ENCODE data around the gene PCID2.
"Not testable (repeated sequence)": the region's sequence is repeated elsewhere in the genome, so short reads cannot be mapped to it uniquely, and the experiment has no call there.

PCID2 gene

GRCh38 chr13:113166266-113166665, 42.2 kb downstream of the PCID2 start:
- no peak for DNase-seq (ENCODE audit: low spot score)

DNA sequence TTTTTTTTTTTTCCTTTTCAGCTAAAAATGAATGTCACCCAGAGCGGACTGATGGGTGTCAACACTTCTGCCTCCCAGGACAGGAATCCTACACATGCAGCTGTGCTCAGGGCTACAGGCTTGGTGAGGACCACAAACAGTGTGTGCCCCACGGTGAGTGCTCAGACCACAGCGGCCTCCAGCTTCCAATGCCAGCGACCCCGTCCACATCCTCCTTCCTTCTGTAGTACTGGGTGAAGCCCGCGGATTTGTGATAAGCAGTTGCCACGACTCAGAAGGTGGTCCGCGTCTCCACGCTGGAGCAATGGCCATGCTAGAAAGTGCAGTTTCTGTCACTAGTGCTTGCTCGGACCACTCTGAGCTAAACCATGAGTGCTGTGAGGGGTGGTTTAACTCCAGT, 44.0 kb downstream of the PCID2 start:
- no peak for DNase-seq (ENCODE audit: low spot score)

DNA sequence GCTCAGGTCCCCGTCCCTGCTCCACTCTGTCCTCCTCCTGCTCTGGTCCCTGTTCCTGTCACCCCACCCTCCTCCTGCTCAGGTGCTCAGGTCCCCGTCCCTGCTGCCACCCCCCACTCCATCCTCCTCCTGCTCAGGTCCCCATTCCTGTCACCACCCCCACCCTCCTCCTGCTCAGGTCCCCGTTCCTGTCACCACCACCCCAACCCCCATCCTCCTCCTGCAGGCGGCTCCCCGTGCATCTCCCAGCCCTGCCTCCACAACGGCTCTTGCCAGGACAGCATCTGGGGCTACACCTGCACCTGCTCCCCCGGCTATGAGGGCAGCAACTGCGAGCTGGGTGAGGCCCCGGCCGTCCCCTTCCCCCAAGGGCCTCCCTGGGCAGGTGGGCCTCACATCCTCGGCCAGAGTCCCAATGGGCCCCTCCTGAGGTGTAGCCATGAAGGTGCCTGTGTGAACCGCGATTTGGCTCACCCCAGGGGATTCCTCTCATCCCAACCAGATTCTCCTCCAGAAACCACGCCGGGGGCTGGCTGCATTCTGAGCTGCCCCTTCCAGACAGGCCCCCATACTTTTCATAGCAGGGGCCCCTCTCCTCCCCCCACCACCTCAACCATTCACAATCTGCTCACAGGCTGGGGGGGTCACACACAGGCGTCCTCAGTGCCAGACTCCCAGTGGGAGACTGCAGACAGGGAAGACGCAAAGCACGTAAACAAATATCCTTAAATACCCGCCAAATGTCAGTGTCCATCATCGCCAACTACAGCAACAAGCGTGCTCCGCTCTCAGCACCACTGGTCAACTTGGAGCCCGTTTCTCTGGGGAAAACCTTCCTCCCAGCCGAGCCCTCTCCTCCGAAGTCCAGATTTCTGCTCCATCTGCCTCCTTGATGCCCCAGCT, 45.4 kb downstream of the PCID2 start:
- DNase-seq (ENCODE audit: low spot score): no peak

- not testable (repeated sequence) for DNase-seq (ENCODE audit: low spot score)
Measured at GRCh38 chr13:113161975-113162374, 46.5 kb downstream of the PCID2 start.

GRCh38 chr13:113161433-113161832, 47.0 kb downstream of the PCID2 start:
- no peak for DNase-seq (ENCODE audit: low spot score)

DNA sequence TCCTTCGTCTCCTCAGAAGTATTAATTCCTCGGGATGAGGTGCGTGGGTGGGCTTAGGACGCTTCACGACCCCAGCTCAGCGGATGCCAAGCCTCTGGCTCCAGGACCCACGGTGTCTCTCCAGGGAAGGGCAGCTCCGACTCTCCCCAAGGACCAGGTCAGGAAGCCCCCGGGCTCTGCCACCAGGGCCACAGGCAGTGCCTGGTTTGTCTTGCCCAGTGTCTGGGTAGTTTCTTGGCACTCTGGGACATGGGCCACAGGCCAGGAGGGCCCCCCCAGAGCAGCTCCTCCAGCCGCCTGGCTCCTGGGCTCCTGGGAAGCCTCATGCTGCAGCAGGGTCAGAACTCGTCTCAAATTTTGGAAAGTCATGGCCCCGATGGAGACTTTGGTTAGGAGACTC, 47.5 kb downstream of the PCID2 start:
- no peak for DNase-seq (ENCODE audit: low spot score)

GRCh38 chr13:113159701-113160100, 48.8 kb downstream of the PCID2 start:
- no peak for DNase-seq (ENCODE audit: low spot score)

DNA sequence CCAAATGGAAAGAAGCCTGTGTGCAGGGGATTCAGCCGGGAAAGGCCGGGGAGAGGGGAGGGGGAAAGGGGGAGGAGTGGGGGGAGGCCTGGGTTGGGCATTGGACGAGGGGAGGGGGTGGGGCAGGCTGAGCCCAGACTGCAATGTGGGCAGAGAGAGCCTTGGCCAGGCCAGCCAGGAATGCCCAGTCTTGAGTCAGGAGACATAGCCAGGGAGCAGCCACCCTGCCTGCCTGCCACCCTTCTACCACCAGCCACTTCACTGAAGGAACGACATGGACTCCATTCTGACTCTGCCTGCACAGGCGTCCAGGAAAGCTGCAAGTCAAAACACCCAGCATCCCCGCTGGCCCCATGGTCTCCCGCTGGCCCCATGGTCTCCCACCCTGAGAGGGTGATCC, 49.5 kb downstream of the PCID2 start:
- DNase-seq (ENCODE audit: low spot score): no peak

DNA sequence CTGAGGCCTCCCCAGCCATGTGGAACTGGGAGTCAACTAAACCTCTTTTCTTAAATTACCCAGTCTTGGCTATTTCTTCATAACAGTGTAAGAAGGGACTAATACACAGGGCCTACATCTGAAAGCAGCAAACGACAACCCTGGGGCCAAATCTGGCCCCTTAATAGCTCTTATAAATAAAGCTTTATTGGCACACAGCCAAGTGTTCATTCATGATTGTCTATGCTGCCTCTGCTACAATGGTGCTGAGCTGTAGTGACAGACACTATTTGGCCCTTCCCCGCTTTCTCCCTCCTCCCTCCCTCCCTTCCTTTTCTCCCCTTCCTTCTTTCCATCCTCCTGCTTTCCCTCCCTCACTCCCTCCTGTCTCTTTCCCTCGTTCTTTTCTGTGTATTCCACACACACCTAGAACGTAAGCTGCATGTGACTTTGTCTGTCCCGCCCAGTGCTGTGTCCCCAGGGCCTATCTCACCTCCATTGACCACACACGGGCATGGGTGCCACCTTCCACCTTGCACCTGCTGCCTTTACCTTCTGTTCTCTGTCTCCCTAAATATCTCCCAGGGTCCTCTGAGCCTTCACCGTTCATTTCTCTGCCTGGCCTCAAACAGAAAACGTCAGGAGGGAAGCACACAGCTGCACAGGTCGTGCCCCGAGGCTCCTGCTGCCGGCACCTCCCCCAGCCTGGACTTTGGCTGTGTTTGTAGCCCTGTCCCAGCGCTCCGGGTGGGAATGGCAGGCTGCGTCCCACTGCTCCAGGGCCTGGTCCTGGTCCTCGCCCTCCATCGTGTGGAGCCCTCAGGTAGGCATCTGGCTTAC, 50.3 kb downstream of the PCID2 start, which contains the start of gene PROZ:
PROZ (plus strand) TSS at position 720 of the 819 bp plus-strand sequence; CDS start at position 733, 13 bp downstream.
- no peak for DNase-seq (ENCODE audit: low spot score)

GRCh38 chr13:113157206-113157928, 51.1 kb downstream of the PCID2 start:
- no peak for DNase-seq (ENCODE audit: low spot score)

DNA sequence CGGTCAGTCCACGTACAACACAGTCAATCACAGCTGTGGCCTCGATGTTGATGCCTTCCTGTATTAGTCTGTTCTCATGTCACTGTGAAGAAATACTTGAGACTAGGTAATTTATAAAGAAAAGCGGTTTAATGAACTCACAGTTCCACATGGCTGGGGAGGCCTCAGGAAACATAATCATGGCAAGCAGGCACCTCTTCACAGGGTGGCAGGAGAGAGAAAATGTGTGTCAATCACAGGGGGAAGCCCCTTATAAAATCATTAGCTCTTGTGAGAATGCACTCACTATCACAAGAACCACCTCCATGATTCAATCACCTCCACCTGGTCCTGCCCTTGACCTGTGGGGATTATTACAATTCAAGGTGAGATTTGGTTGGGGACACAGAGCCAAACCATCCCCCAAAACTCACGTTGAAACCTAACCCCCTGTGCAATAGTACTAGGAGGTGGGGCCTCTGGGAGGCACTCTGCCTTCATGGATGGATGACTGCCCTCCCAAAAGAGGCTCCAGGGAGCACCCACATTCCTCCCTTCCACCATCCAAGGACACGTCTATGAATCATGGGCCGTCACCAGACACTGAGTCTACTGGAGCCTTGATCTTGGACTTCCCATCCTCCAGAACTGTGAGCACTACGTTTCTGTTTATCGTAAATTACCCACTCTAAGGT, 52.4 kb downstream of the PCID2 start:
- DNase-seq (ENCODE audit: low spot score): no peak

DNA sequence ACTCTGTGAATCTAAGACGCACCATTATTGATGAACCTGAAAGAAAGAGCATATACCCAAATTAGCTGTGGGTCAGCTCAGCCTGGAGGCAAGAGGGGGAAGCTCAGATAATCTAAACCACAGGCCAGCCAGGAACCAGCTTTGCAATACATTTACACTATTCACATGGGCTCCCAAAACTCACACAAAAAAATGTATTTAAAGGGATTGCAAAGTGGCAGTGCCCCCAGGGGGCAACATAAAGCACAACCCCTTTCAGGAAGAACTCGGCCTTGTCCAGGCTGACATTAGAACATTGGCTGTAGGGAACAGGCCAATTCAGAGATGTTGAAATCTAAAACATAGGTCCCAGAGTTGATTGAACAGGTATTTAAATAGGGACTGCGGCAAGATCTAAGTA, 53.3 kb downstream of the PCID2 start:
- DNase-seq (ENCODE audit: low spot score): no peak

GRCh38 chr13:113153810-113154748, 54.4 kb downstream of the PCID2 start:
- DNase-seq (ENCODE audit: low spot score): peak; percentile 54

- DNase-seq (ENCODE audit: low spot score): no peak
Measured at GRCh38 chr13:113152984-113153809, 55.3 kb downstream of the PCID2 start.

DNA sequence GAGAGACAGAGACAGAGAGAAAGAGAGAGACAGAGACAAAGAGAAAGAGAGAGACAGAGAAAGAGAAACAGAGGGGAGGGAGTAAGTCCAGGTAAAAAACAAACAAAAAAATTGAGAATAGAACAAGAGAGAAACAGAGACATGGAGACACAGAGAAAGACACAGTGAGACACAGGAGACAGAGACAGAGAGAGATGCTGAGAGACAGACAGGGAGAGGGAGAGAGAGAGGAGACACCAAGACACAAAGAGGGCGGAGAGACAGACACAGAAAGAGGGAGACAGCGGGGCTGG, 55.8 kb downstream of the PCID2 start:
- no peak for DNase-seq (ENCODE audit: low spot score)

GRCh38 chr13:113151745-113152690, 56.5 kb downstream of the PCID2 start:
- DNase-seq (ENCODE audit: low spot score): peak; percentile 16

GRCh38 chr13:113150550-113151365, 57.7 kb downstream of the PCID2 start:
- no peak for DNase-seq (ENCODE audit: low spot score)
